ENCODE results near the gene SLC6A11.

SLC6A11 gene

DNA sequence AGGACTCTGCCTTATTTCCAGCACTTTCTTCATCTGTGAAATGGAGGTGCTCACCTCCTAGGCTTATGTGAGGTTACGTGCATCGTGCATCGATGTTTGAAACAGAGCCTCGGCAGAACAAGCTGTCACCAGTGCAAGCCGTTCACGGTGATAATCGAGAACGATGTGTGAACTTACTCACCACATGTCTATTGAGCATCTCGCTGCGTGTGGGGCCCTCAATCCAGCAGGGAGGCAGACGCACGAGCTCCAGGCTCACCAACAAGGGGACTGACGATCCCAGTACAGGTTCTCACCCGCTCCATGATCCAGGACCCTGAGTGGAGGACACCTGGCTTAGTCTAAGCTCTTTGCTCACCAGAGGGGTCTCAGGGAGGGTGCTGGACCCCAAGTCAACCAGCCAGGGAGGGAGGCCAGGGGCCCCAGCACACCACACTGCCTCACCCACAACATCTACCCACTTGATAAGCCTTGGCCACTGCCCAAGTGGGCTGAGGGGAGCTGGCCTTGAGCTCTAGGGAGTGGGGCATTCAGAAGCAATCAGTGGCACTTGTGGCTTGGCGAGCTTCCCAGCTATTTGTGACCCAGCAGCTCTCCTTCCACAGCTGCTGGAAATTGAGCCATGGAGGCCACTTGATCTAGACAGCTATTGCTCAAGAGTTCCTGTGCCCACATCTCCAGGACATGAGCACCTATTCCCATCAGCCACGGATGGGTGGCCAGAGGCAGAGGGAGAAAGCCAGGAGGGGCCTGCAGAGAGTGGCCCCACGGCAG, 142.1 kb downstream of the SLC6A11 start:
- no peak for DNase-seq

GRCh38 chr3:10960255-10960654, 144.2 kb downstream of the SLC6A11 start:
- no peak for DNase-seq

- no peak for DNase-seq
These were observed 145.9 kb downstream of the SLC6A11 start for GRCh38 chr3:10961921-10962320.

DNA sequence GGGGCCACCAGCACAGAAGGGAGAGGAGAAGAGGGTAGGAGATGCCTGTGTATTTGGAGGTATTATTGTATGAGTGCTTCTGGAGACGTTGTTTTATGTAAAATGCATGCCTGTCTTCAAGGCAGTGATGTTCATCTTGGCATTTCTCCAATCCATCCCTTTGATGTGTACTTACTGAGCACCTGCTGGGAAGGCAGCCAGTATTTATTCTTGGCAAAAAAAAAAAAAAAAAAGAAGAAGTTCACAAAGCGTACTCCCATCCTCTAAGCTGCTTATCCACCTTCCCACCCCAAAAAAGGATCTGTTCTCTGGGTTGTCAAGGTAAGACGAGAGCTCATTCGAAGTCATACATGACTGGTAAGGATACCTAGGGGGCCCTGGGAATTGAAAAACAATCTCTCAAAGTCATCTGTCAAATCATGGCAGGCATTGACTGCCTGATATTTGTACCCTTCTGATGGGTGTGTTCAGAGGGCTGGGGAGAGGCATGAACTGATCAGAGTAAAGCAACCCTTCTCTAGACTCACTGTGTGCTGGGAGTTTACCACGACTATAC, 146.5 kb downstream of the SLC6A11 start:
- DNase-seq: no peak

DNA sequence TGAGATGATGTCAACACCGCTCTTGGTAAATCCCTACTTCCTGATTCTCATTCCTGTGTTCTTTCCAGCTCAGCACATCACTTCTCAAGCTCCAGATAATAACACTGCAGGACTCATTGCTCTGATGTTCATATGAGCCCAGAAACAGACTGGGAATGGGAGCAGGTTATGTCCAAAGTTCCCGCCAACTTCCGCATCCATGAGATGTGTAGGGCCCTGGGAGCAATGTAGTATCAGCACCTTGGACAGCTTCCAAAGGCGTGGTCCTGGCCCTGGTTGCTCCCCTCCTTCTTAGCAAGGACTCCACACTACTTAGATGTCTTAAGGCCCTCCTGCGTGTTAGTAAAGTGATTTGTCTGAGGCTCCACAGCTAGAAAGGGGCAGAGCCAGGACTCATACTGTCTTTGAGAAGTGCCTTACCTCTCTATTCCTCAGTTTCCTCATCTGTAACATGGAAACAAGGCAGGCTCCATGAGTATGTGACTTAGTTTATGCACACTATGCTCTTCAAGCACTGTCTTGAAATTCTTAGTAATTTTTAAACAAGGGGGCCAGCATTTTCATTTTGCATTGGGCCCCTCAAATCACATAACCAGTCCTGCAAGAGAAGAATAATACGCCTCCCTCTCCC, 148.6 kb downstream of the SLC6A11 start:
- no peak for DNase-seq

- no peak for DNase-seq
These were observed 152.4 kb downstream of the SLC6A11 start for GRCh38 chr3:10968401-10968800.

DNA sequence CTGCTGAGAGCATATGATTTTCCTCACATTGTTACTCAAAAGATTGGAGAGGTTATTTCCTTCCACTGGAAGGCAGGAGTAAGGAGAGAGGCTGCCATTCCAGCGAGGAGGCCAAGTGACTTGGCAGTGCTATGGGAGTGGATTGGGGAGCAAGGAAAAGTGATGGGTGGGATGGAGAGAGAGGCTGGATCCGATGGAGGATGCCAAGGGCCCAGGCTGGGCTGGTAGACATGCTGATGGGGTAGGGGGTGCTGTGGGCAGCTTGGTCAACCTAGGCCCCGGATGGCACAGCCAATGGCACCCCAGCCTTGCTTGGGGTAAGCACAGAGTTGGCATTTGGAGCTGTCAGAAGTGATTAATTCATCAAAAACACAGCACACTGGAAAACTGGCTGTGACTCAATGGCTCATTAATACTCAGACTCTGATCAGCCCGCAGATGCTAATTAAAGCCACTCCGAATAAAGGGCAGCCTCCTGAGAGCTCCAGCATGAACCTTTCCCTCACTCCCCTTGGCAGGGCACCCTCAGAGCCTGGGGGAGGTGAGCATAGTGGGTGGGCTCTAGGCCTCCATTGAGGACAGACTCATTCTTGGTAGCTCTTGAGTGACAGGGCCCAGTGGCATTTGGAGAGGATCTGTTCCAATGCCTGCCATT, 154.4 kb downstream of the SLC6A11 start:
- DNase-seq: no peak

GRCh38 chr3:10972072-10972782, 156.2 kb downstream of the SLC6A11 start:
- no peak for DNase-seq

DNA sequence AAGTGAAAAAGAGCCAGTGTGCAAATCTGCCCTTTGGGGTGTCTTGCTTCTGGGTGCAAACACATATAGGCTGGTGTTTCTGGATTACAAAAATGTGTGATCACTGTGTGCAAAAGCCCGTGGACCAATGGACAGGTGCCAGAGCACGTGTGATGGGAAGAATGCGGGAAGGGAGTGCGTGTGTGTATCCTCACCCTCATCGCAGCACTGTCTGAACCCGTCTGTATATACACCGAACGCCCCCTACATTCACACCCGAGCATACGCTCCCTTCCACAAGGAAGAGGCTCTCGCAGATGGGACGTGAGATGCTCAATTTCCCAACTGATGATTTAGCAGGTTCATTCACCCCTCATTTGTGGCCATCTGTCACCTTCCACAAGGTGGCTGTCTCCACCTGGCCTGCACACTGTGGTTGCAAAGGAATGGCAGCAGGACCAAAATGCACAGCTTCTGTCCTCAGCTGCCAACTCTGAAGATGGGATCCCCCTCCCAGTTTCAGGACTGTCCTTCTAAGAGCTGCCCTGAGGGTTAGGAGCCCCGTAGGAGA, 157.1 kb downstream of the SLC6A11 start:
- DNase-seq: no peak

DNA sequence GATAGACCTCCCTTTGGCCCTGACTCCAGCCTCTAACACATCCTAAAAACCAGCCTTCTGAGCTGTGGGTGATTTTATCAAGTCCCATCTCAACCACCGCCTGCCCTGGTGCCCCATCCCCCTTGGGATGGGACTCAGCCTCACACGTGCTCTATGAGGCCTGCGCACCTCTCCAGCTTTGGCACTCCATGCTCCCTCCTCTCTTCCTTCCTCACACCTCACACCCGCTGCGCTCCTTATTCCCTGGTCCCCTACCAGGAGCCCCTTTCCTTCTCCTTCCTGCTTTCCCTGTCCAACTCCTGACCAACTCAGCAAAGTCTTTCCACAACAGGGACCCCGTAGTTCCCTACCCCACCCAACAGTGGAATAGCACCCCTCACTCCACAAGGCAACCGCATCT, 158.1 kb downstream of the SLC6A11 start:
- DNase-seq: no peak

- DNase-seq: no peak
These were observed 158.8 kb downstream of the SLC6A11 start for GRCh38 chr3:10974746-10975375.

DNA sequence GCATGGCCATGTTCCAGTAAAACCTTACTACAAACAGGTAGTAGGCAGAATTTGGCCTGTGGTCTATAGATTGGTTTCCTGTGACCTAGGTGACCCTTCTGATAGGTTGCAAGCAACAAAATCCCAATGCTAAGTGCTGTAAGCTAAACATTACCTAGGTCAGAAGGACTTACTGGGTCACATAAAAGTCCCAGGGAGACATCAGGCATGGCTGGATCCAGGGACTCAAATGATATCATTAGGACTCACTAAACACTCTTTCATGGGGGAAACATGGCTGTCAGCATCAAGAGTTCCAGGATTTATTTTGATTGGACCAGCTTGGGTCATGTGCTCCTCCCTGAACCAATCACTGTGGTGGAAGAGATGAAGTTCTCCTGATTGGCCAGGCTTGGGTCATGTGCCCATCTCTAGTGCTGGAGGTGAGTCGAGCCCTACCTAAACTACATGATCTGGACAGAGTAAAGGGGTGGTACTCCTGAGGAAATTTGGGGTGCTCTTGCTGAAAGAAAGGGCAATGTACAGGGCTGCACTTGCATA, 159.7 kb downstream of the SLC6A11 start:
- DNase-seq: no peak

- DNase-seq: no peak
These were observed 160.7 kb downstream of the SLC6A11 start for GRCh38 chr3:10976770-10977169.

GRCh38 chr3:10977892-10978510, 162.0 kb downstream of the SLC6A11 start:
- no peak for DNase-seq

- no peak for DNase-seq
These were observed 162.9 kb downstream of the SLC6A11 start for GRCh38 chr3:10978956-10979355.

DNA sequence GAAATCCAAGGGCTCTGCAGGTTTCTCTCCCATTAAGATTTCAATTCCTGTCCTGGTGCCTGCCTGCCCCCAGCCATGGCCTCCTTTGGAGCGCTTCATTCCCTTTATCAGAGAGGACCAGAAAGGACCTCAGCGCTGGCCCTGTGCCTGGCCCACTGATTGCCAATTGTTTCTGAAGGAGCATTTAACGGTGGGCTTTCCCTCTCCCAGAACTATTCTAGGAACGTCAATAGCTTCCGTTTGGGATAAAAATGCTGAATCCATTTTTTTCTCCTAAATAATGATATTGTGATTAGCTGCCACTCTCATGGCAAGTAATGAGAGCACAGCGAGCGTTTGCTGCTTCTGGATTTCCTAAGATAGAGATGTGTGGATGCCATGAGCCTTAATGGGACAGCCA, 164.3 kb downstream of the SLC6A11 start:
- DNase-seq: no peak

DNA sequence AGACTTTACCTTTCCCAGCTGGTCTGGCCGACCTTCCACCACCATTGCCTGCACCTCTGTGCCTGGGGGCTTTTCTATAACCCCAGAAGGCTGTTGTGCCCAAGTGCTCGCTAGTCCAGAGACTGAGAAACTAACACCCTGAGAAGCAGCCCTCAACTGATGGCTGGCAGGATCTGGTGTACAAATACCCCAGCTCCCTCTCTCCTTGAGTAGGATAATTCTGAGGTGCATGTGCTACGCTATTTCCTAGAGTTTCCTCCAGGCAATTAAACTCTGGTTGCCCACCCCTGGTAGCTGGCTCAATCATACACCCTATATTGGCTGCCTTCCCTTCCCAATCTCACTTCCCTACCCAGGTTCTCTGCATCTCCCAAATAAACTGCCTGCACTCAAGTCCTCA, 165.0 kb downstream of the SLC6A11 start:
- DNase-seq: no peak

DNA sequence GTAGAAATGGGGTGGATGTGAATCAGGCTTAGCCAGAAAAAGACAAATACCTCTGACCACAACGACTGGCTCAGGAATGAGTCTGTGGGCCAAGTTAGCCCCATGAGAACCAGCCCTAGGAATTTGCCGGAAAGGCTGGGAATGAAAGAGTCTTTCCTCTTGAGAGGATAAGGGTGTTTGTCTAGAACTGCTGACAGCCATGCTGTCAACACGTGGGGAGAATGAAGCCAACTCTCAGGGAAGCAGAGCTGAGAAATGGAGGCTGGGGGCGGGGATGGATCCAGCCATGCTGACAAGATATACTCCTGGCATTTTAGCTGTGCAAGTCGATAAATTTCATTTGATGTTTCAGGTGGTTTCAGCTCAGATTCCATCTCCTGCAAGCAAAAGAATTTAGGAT, 165.9 kb downstream of the SLC6A11 start:
- DNase-seq: no peak

DNA sequence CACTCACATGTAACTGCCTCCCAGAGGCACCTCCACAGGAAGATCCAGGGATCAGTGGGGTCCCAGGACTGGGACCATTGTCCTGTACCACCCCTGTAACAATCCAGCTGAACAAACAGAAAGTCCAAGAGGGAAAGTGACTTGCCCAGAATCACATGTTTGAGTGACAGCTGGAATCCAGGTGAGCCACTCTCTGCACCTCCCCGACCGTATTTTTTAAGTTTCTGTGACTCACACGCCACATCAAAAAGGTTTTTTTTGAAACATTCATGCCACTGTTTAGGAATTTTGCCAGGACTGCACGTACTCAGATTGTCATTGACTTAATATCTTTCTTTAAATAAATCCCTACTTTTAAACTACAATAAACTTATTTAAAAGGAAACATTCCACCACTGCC, 166.8 kb downstream of the SLC6A11 start:
- DNase-seq: no peak

GRCh38 chr3:10983219-10983916, 167.3 kb downstream of the SLC6A11 start:
- DNase-seq: peak in 1 of 2 experiments; percentile 20

GRCh38 chr3:10984371-10984896, 168.4 kb downstream of the SLC6A11 start:
- DNase-seq: no peak
